OCI-LY7 (cell line): Measurements from ENCODE around the gene PRKAA1. TPM values are rescaled to one million over a fixed set of nuclear protein-coding genes. Genes with fewer than 3 reads are reported as not detected.

Source experiments
- BruUV-seq: library from RNA; stranded (reverse); fragments of 400-500 nt; replicated peaks from 2 replicates; lab custom pipeline; 2021; lab: Mats Ljungman, UMichigan
- CTCF ChIA-PET: fragments of 300-600 bp; sonication (Branson Sonifier 250); formaldehyde crosslinking; loops from one replicate; lab custom pipeline; 2022; ENCODE audit warnings: antibody characterized with exemption; ENCODE audit not compliant: unreplicated experiment; lab: Charles Lee
- POLR2A ChIA-PET: fragments of 300-600 bp; sonication (Branson Sonifier 250); formaldehyde crosslinking; loops from one replicate; lab custom pipeline; 2022; ENCODE audit warnings: antibody characterized with exemption; lab: Charles Lee
- DNase-seq: peaks from one replicate; pipeline ENCODE4 v3.0.0-alpha.2; 2015; ENCODE audit warnings: low spot score
- H2AFZ ChIP-seq: fragments of 200-600 bp; sonication (generic), shearing (Covaris generic); 2 replicates; pipeline ENCODE4 v1.6.1; 2014; ENCODE audit warnings: mild to moderate bottlenecking, antibody characterized with exemption, low read length, moderate library complexity
- H3K27ac ChIP-seq: fragments of 200-600 bp; sonication (generic); 2 replicates; pipeline ENCODE4 v1.5.1; 2014; ENCODE audit warnings: mixed run types, low read depth, mild to moderate bottlenecking, moderate library complexity, low read length, inconsistent platforms; ENCODE audit not compliant: poor library complexity, severe bottlenecking
- H3K36me3 ChIP-seq: fragments of 200-600 bp; sonication (generic); 2 replicates; pipeline ENCODE4 v1.6.1; 2014; ENCODE audit warnings: mild to moderate bottlenecking, antibody characterized with exemption, low read length, moderate library complexity, mixed read lengths; ENCODE audit not compliant: insufficient read depth
- H3K4me1 ChIP-seq: fragments of 200-600 bp; sonication (generic); 2 replicates; pipeline ENCODE4 v1.5.1; 2014; ENCODE audit warnings: mild to moderate bottlenecking, low read length; ENCODE audit not compliant: insufficient read depth, poor library complexity, severe bottlenecking
- H3K4me2 ChIP-seq: fragments of 200-600 bp; sonication (generic); 2 replicates; pipeline ENCODE4 v1.6.1; 2014; ENCODE audit warnings: mild to moderate bottlenecking, low read length
- H3K4me3 ChIP-seq: fragments of 200-600 bp; sonication (generic); 2 replicates; pipeline ENCODE4 v1.5.1; 2014; ENCODE audit warnings: mild to moderate bottlenecking, low read depth, low read length; ENCODE audit not compliant: poor library complexity, severe bottlenecking
- H3K79me2 ChIP-seq: fragments of 200-600 bp; sonication (generic); 2 replicates; pipeline ENCODE4 v1.6.1; 2016; ENCODE audit warnings: low read depth, mild to moderate bottlenecking, low read length, moderate library complexity, mixed read lengths; ENCODE audit not compliant: insufficient read depth
- H3K9me2 ChIP-seq: fragments of 200-600 bp; sonication (generic); 2 replicates; pipeline ENCODE4 v1.6.1; 2016; ENCODE audit warnings: mild to moderate bottlenecking, low read length, mixed read lengths; ENCODE audit not compliant: insufficient read depth
- H3K9me3 ChIP-seq: fragments of 200-600 bp; sonication (generic); 2 replicates; pipeline ENCODE4 v1.6.1; 2014; ENCODE audit warnings: mild to moderate bottlenecking, mixed run types, low read length, mixed read lengths
- H4K20me1 ChIP-seq: fragments of 200-600 bp; sonication (generic); 2 replicates; pipeline ENCODE4 v1.6.1; 2014; ENCODE audit warnings: mild to moderate bottlenecking, antibody characterized with exemption, low read length, moderate library complexity, mixed read lengths; ENCODE audit not compliant: insufficient read depth
- EZH2phosphoT487 ChIP-seq: fragments of 200-600 bp; sonication (generic); IDR thresholded peaks from 2 replicates; pipeline ENCODE4 v1.6.1; 2018; ENCODE audit warnings: low read depth, borderline replicate concordance, mild to moderate bottlenecking, mixed run types, antibody characterized with exemption, low read length, moderate library complexity, mixed read lengths
- intact Hi-C: fragments of 100-400 bp; cut with micrococcal nuclease; formaldehyde crosslinking; loops from one replicate; pipeline ENCODE4 v1.10.0; 2022; ENCODE audit not compliant: unreplicated experiment
- total RNA-seq, 2 experiments: library from RNA; depleted of rRNA in 1 of 2; stranded (reverse); fragments of >200 nt in 1 of 2; shearing (Covaris generic) in 1 of 2; gene quantifications; 2 replicates each; pipeline ENCODE4 v1.2.3, GENCODE V29; 2014 to 2022
- TF ChIP-seq, protein P1 (sequence below): fragments of 200-600 bp; sonication (generic); conservative IDR thresholded peaks from 2 replicates; pipeline ENCODE4 v1.5.1; 2014; ENCODE audit warnings: mild to moderate bottlenecking, antibody characterized with exemption, low read length, moderate library complexity, mixed read lengths

The PRKAA1 gene
- total RNA-seq, 2 experiments from 2014 or later, result 30.0 to 47.5 TPM

DNA sequence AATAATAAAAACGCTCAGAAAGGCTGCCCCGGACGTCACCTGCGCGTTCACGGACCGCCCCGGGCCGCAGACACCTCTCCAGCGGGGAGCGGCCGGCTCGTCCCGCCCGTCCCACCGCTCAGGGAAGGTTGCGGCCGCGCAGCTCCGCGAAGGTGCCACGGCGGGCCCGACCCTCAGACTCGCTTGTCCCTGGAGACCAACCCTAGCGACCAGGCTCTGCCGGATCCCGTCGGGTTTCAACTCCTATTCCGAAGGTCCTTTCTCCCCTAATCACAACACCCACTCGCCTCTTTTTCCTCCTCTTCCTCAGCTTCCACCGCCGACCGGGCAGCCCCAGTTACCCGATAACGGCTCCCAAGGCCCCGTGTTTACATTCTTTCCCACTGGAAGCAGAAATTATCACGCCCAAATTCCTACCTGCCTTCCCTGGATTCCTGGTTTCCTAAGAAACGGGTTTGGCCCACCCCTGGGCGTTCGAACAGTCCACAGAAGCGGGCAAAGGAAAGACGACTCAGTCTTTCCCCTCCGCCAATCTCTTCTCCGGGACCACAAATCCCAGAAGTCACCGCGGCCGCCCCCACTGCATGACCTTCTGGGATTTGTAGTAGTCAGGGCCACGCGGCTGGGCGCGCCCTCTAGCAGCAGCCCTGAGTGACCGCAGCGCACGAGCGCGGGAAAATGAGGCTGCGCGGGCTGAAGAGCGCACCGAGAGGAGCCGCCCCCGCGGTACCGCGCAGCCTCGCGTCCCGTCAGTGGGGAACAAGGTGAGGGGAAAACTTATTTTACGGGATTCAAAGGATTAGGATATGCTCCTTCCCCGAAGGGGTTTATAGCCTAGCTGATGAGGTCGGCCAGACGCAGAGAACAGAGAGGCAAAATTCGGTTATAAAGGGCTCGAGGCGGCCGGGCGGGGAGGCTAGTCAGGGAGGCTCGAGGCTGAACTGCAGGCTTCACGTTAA is 42.5 kb downstream of the PRKAA1 start, which contains the start of gene TTC33:
Gene TTC33 (minus strand): TSS at position 555 of the 959 bp plus-strand sequence. CDS start 8,943 bp downstream, outside the sequence.
- TF ChIP-seq EZH2phosphoT487, result no peak
- TF ChIP-seq, protein P1, sequence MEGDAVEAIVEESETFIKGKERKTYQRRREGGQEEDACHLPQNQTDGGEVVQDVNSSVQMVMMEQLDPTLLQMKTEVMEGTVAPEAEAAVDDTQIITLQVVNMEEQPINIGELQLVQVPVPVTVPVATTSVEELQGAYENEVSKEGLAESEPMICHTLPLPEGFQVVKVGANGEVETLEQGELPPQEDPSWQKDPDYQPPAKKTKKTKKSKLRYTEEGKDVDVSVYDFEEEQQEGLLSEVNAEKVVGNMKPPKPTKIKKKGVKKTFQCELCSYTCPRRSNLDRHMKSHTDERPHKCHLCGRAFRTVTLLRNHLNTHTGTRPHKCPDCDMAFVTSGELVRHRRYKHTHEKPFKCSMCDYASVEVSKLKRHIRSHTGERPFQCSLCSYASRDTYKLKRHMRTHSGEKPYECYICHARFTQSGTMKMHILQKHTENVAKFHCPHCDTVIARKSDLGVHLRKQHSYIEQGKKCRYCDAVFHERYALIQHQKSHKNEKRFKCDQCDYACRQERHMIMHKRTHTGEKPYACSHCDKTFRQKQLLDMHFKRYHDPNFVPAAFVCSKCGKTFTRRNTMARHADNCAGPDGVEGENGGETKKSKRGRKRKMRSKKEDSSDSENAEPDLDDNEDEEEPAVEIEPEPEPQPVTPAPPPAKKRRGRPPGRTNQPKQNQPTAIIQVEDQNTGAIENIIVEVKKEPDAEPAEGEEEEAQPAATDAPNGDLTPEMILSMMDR, result peak; percentile 84
- POLR2A ChIA-PET, result interaction anchor here (0.5 to 0.7 kb wide), 3 partner anchors 9 to 1087 kb away, joined by 3 to 4 read pairs (median 3); no protein-coding TSS in a partner anchor
- intact Hi-C loops, result loop anchor here (1.0 to 2.0 kb wide), 3 partner anchors 43 to 124 kb away; partner anchors contain the start of genes PRKAA1 and RPL37

DNA sequence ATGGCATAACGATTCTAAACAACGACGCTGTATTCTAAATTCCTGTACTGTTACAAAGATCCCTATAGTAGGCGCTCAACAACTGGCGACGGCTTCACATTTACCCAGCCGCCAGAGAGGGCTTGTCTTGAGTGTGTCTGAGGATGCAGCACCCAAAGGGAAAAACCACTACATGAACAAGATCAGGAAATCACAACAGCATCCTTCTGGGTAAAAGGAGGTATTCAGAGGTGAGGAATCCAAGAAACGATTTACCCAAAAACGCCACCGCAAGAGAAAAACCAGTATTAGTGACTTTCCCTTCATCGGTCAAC is 43.1 kb downstream of the PRKAA1 start:
- Histone ChIP-seq H3K9me3 (no peaks in the 10 kb centered on the region), H3K4me3 (peak overlapping the region; percentile 75), H2AFZ (peak overlapping the region; percentile 77), H3K9me2 (no peaks in the 10 kb centered on the region), H3K79me2 (peaks cover 25% of the 10 kb centered on the region; the same call in 1 of the 2 replicates), H4K20me1 (no peaks in the 10 kb centered on the region), H3K27ac (peak overlapping the region; percentile 66), H3K4me2 (peak overlapping the region; percentile 75), H3K4me1 (peaks cover 16% of the 10 kb centered on the region), H3K36me3 (peaks cover 23% of the 10 kb centered on the region; the same call in 1 of the 2 replicates)
- TF ChIP-seq, protein P1, result peak; percentile 89
- no peak for TF ChIP-seq EZH2phosphoT487
- BruUV-seq, result no TSS peak
- intact Hi-C loops, result loop anchor here (1.0 to 2.0 kb wide), 3 partner anchors 43 to 124 kb away; partner anchors contain the start of genes PRKAA1 and RPL37
- ChIA-PET CTCF (no interaction called here), POLR2A (interaction anchor here (0.7 kb wide), 1 partner anchor 1088 kb away, joined by 3 read pairs; no protein-coding TSS in a partner anchor)
- peak; percentile 86 for DNase-seq

More for the DNA sequence above, 42.5 kb downstream of the PRKAA1 start, which contains the start of gene TTC33:
- Histone ChIP-seq H3K27ac (peak within 1 kb of the TSS; percentile 66), H3K9me2 (no peaks in the 10 kb centered on the region), H3K4me1 (peaks cover 16% of the 10 kb centered on the region), H3K4me2 (peak within 1 kb of the TSS; percentile 75), H4K20me1 (no peaks in the 10 kb centered on the region), H3K79me2 (peaks cover 25% of the 10 kb centered on the region; the same call in 1 of the 2 replicates), H3K4me3 (peak within 1 kb of the TSS; percentile 75), H3K9me3 (no peaks in the 10 kb centered on the region), H3K36me3 (peaks cover 29% of the 10 kb centered on the region), H2AFZ (peak within 1 kb of the TSS; percentile 77)
- DNase-seq, result peak; percentile 92
- CTCF ChIA-PET, result no interaction called here
- BruUV-seq, result TSS peak; percentile 94
